GM18519 (cell line): ENCODE measurements around the gene CCDC97.
"Not testable (repeated sequence)": the region's sequence is repeated elsewhere in the genome, so short reads cannot be mapped to it uniquely, and the experiment has no call there.

ENCODE experiments used
- ATAC-seq: cut with Tn5 transposase; IDR thresholded peaks from one replicate; pipeline ENCODE4 v1.9.1; 2021; ENCODE audit warnings: mild to moderate bottlenecking, moderate library complexity; ENCODE audit not compliant: unreplicated experiment, low FRiP score

The CCDC97 gene

DNA sequence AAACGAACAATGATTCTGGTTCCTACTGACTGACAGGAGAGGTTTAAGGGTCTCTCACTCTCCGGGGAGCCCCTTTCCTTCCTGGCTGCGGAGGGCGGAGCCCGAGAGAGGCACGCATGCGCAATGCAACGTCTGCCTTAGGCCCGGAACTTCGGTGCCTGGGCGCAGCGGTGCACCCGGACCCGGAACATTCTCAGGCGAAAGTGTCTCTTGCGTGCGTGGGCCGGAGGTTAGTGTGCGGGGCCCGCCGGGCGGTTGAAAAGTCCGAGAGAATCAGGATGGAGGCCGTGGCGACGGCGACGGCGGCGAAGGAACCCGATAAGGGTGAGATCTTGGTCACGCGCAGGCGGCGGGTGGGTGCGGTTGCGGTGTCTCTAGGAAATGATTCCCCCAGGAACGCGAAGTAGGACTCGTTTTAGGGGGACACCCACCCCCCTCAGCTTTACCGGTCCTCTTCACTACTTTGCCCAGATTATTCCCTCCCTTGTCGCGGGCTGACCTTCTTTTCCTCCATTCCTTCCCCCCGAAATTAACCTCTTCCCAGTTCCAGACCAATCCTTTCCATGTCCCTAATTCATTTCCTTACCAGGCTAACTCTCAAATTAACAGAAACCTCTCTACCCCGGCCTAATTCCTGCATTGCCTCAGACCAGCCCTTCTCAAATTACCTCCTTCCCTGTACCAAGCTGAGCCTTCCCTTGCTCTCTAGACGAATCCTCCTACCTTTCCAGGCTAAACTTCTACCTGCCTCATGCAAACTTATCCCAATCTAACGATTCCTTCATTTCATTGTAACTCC is at the start of gene CCDC97:
CCDC97 (plus strand) TSS at position 140 of the 799 bp plus-strand sequence; CDS start at position 279, 139 bp downstream.
- ATAC-seq: peak; percentile 69

DNA sequence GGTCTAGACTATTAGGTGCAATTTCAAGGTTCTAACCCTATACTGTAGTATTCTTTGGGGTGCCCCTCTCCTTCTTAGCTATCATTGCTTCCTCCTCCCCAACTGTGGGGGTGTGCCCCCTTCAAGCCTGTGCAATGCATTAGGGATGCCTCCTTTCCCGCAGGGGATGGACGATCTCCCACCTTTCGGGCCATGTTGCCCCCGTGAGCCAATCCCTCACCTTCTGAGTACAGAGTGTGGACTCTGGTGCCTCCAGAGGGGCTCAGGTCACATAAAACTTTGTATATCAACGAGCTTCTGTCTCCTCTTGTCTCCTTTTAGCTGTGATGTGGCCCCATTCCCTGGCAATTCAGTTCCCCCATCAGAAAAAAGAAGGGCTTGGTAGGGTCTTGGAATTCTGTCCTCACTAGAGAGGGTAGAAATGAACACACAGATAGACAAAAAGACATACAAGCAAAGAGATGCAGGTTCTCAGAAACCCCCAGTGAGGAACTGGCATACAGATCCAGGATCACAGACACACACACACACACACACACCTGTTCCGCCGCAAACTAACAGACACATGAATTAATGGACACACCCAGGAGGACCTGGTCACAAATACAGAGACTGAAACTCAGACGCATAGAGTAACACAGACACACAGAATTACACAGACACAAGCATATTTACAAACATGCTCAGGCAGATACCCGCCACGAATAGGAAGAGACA is 48.3 kb upstream of the CCDC97 start:
- no peak for ATAC-seq

GRCh38 chr19:41263042-41263849 is 46.7 kb upstream of the CCDC97 start:
- ATAC-seq: peak; percentile 1

DNA sequence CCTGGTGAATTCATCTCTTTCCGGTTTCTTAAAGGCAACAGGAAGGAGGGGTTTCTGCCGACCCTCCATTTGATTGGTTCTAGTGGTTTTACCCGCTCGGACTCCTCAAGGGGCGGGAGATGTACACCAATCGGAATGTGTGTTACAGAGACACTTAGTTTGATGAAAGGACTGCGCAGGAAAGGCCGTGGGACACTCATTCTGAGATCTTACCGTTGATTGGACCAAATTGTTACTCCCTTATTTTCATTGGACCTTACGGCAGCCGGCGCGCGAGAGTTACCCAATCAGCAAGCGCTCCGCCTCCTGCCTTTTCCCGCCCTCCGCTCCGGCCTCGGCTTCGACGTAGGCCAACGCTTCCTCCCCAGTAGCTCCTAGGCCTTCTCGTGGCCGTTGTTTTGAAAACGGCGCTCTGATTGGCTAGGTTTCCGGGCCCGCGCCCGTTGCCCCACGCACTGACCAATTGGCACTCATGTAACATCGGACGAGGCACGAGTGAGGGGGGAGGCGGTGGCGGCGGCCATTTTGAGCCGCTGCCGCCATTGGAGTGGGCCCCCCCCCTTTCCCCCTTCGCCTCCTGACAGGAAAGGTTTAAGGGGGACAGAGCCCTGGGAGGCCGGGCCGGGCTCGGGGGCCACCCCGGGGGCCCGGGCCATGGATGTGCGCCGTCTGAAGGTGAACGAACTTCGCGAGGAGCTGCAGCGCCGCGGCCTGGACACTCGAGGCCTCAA is 46.0 kb upstream of the CCDC97 start, which contains the start of gene HNRNPUL1:
HNRNPUL1 (plus strand) TSS at position 523 of the 731 bp plus-strand sequence; CDS start at position 655, 132 bp downstream.
- ATAC-seq: peak; percentile 72

DNA sequence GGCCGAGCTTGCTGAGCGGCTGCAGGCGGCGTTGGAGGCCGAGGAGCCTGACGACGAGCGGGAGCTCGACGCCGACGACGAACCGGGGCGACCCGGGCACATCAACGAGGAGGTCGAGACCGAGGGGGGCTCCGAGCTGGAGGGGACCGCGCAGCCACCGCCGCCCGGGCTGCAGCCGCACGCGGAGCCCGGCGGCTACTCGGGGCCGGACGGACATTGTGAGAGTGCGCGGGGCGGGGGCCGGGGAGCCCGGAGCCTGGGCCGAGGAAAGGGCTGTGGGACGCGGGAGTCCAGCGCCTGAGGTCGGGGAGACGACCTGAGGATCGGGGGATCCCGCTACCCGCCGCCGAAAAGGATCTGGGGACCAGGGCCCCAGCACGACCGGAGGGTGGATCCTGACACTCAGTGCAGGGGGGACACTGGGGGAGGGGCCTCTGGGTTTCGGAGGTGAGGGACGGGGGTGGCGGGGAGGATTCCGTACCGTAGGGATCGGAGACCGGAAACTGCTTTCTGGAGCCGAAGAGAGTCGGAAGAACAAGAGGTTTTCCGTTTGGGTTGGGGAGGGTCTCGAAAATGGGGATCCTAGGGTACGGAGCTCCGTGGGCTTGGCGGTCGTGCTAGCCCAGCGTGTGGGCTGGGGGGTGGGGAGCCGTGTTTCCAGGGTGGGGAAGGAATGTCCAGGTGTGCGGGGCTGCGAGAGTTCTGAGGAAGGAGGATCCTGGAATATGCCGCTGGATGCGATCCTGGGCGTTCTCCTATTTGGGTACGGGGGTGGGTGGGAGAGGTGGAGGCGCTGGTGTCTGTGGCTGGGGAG is 45.2 kb upstream of the CCDC97 start:
- ATAC-seq: no peak

DNA sequence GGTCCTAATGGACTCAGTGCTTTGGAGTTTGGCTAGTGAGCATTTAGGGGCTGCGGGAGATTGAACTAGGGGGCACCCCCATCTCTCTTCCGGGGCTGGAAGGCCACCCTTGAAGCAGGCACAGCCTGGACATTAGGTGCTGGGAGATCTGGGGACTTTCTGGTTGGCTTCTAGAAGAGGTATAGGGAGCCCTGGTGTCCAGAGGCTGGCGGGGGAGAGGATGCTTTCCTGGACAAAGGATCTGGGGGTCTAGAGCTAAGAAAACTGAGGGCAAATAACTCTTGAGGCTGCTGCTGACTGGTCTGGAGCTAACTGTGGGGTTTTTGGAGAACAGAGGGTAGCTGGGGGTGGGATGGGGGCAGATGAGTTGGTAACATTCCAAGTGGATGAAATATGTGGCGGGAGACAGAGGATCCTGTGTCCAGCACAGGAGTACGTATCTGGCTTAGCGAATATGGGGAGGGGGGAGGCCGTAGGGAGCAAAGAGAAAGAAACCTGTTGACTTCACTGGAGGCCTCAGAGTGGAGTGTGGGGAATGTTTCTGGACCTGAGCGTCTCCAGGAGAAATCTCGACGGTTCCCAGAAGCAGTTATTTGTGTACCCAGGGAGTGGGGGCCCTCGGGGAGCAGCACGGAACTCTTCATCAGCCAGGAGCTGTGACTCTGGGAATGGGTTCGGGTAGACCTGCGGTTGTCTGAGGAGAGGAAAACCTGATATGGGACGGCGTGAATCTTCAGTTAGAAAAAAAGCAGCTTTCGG is 44.4 kb upstream of the CCDC97 start:
- no peak for ATAC-seq

DNA sequence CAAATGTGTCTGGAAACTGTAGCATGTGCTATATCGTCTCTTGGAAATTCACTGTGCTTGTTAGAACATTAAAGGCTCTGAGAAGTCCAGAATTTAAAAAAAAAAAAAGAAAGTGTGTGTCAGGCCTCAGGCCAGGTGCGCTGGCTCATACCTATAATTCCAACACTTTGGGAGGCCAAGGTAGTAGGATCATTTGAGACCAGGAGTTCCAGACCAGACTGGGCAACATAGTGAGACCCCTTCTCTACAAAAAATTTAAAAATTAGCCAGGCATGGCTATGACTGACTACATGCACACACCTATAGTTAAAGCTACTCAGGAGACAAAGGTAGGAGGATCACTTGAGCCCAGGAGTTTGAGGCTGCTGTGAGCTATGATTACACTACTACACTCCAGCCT is 40.9 kb upstream of the CCDC97 start:
- ATAC-seq: no peak

GRCh38 chr19:41269571-41269970 is 40.4 kb upstream of the CCDC97 start:
- ATAC-seq: no peak

GRCh38 chr19:41273076-41273475 is 36.9 kb upstream of the CCDC97 start:
- ATAC-seq: no peak

GRCh38 chr19:41274802-41275201 is 35.2 kb upstream of the CCDC97 start:
- no peak for ATAC-seq

DNA sequence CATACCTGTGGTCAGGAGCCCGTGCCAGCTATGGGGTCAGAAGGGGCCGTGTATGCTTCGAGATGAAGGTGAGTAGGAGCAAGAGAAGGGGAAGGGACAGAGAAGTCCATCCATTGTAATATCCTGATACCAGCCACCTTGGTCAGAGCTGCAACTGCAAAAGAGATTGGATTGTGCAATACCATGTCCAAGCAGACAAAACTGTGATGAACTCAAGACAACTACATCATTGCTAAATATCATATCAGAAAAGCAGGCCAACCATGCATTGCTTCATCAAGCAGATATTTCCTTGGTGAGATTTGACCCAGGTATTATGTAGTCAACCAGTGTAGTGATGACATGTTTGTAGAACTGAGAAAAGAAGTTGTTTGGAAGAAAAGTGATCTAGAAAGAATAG is 33.7 kb upstream of the CCDC97 start:
- ATAC-seq: no peak

- no peak for ATAC-seq
These were observed 31.5 kb upstream of the CCDC97 start for GRCh38 chr19:41278478-41278877.

GRCh38 chr19:41288673-41289530 is 21.1 kb upstream of the CCDC97 start:
- no peak for ATAC-seq

DNA sequence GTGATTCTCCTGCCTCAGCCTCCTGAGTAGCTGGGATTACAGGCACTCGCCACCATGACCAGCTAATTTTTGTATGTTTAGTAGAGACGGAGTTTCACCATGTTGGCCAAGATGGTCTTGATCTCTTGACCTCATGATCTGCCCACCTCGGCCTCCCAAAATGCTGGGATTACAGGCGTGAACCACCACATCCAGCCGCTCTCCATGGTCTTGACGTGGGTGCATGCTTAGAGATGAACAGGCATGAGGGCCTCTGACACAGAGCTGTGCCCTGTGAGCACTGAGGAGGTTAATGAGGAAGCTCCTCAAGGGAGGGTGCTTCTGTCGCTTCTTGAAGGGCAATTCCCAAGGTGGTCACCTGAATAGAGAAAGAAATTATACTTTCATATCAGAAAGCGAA is 20.2 kb upstream of the CCDC97 start:
- ATAC-seq: not testable (repeated sequence)

DNA sequence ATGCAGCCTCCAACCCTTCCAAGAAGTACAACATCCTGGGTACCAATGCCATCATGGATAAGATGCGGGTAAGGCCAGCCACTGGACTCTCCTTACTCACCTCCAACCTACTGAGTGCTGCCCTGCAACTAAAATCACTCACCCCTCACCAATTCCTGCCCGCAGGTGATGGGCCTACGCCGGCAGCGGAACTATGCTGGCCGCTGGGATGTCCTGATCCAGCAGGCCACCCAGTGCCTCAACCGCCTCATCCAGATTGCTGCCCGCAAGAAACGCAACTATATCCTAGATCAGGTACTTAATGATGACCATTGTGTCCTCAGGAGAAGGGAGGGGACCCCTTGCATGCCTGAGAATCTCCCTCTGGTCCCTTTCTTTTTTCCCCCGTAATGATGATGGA is 15.6 kb upstream of the CCDC97 start:
- ATAC-seq: no peak

DNA sequence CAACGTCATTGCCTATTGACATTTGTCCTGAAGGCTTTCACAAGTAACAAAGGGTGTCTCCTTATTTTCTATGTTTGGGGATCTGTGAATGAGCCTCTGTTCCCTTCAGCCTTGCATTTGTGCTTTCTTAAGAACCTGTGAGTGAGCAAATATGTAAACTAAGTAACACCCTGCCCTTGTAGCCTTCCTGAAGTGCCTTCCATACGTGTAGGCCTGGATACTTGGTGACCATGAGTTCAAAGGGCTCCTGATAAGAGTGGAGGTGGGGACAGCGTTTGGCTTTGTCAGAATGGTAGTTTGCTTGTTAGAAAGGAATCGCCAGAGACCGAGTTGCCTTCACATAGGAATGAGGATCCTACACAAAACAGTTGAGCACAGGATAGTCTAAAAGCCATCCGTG is 14.5 kb upstream of the CCDC97 start:
- ATAC-seq: no peak

DNA sequence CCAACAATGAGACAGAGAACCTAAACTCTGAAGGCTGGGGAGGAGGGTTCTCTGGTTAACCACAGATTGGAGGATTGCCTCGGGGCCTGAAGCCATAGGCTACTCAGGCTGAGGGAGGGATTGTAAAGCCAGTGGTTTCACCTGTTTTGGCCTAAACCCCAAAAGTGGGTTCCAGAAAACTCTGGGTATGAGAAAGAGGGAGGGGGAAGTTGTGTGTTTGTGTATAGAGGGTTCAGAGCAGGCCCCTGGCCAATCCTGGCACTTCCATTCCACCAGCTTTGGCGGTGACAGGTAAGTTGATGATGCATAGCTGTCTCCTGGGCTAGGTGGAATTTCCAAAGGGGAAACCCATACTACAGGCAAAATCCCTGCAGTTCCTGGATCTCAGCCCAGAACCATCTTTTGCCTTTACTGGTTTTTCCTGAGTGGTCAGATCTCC is 13.5 kb upstream of the CCDC97 start:
- no peak for ATAC-seq
